Measurements from ENCODE around the gene FBXW11. TPM values are rescaled to one million over a fixed set of nuclear protein-coding genes. Genes with fewer than 3 reads are reported as not detected.
"Not testable (repeated sequence)": the region's sequence is repeated elsewhere in the genome, so short reads cannot be mapped to it uniquely, and the experiment has no call there.

FBXW11 gene
- total RNA-seq, 1 experiment from 2014 or later: 50.6 TPM

DNA sequence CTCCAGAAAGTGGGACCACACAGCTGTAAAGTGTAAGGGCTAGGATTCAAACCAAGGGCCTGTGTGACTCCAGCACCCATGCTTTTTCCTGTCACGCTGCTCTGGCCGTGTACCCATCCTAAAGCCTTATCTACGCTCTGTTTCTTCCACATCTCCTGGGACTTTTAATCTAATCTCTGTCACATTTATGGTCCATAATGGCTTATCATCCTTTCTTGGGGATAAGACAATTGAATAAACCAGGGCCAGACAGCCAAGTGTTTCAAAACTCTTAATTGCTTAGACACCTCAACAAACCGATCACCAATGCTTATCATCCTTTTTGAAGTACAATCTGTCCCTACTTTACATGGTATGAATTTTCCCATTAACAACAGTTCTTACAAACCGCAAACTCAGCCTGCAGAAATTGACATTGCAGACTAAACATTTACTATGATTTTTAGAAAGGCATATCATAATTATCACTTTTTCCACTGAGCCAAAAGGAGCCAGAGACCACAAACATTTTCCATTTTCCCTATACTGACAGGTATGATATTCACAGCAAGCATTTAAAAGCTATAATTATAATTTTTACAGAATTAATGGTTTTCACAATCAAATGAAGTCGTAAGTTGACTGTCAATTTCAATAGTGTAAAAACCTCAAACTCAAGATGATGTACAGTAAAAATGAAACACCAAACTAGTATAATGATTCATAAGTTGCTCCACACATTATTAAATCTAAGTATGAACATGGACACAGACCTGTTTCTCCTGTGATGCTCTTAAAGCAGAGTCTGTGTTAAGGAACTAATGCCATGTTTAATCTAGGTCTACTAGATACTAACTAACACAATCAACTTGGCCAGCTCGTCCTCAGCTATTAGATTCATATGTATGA is 99.5 kb downstream of the FBXW11 start:
- DNase-seq (ENCODE audit: low read depth, low spot score): no peak
- in situ Hi-C loops (cut with HindIII; ENCODE audit: low pct_unique_long_range_greater_than_20kb, low sequenced_read_pairs): no loop called here

DNA sequence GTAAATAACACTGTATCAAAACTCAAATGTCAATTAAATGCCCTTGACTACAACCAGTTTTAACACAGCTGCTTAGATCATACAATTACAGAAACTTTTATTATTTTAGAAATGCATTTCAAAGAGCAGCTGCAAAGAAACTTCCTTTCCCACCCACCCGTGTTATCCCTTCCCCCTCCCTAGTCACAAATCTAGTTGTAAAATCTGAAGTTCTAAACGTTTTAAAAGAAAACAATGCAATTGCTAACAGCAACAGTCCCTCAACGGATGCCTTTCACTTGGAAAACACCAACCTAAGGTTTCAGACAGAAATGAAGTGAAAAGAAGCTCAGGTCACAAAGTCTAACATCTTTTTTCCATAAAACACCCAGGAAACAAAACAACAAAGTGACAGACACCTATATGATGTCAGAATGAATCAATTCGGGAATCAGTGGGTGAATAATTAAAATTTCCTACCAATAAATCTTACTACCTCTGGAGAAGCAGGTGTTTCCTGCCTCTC is 100.3 kb downstream of the FBXW11 start:
- no peak for DNase-seq (ENCODE audit: low read depth, low spot score)
- in situ Hi-C loops (cut with HindIII; ENCODE audit: low pct_unique_long_range_greater_than_20kb, low sequenced_read_pairs): no loop called here

DNA sequence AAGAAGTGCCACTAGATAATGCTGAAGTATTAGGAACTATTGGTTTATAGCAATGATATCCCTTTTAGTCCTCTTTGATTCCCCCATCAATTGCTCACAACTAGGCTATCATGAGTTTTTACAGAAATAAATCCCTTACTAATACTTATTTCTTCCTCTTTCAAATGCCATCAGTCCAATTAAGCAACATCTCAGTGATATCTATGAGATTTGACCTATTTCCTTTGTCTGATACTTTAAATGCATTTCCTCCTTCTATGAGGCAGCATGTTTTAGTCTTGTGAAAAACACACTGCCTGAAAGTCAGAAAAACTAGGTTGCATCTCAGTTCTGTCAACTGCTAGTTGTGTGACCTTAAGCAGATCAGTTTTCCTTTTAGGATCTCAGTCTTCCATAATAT is 101.6 kb downstream of the FBXW11 start:
- no peak for DNase-seq (ENCODE audit: low read depth, low spot score)
- in situ Hi-C loops (cut with HindIII; ENCODE audit: low pct_unique_long_range_greater_than_20kb, low sequenced_read_pairs): no loop called here

DNA sequence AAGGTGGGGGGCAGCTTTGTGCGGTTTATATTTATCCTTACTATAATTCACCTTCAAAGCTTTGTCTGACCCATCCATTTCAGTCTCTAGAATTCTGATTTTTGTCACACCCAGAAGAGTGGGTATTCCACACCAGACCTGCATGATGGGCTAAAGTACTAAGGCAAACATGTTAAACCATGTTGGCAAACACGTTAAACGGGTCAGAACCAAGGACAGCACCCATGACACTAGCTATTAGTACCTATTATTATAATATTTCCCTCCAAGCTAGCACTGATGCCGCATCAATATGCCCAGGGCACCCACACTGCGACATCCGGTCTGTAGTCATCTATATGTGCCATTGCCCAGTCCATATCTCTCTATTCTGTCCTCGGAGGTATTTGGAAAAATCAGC is 104.7 kb downstream of the FBXW11 start:
- in situ Hi-C loops (cut with HindIII; ENCODE audit: low pct_unique_long_range_greater_than_20kb, low sequenced_read_pairs): no loop called here
- no peak for DNase-seq (ENCODE audit: low read depth, low spot score)

DNA sequence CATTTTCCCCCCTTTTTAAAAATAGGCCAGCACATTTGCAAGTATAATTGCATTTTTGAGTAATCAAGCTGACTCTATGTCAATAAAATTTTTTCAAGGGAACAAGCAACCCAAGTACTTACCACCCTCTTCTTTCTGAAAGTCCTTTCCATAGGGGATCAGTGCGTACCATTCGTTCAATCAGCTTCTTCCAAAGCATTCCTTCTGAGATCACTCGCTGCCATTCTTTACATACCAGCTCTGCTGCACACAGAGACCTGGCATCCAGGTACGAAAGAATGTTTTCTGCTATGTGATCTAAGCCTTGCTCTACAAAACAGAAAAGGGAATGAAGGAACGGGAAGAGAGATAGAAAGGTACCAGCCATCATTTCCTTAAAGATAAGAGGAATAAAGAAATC is 106.6 kb downstream of the FBXW11 start:
- in situ Hi-C loops (cut with HindIII; ENCODE audit: low pct_unique_long_range_greater_than_20kb, low sequenced_read_pairs): no loop called here
- DNase-seq (ENCODE audit: low read depth, low spot score): no peak

DNA sequence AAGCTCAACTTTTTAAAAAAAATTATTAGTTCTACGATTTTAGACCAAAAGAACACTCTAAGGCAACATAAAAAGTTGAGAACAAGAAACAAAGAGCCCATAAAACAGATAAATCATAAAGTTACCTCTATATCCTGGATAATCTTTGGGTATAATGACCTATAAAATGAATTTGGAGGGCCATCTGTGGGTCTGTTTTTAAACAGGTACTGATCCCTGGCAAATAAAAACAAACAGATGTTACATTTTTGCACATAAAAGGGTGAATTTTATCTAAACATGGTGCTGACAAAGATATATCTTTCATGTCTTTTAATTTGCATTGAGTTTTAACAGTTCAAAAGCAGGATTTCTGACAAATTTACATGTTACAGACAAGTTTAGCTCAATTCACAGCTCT is 107.6 kb downstream of the FBXW11 start:
- in situ Hi-C loops (cut with HindIII; ENCODE audit: low pct_unique_long_range_greater_than_20kb, low sequenced_read_pairs): no loop called here
- DNase-seq (ENCODE audit: low read depth, low spot score): no peak

DNA sequence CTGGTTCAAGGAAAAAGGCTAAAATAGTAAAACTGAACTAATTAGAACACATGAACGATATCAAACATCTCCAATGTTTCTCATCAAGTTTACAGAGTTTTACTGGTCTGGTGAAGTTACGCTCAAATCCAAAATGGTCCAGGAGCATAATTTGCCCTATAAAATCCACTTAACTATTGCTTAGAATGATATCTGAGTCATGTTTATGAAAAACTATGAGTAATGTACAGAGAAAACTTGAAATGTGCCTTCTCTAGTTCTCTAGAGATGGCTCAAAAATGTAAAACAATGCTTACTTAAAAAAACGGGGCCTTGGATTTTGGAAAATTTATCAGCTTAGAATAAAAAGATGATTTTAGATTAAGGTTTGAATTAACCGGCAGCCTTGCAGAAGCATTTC is 108.1 kb downstream of the FBXW11 start:
- no peak for DNase-seq (ENCODE audit: low read depth, low spot score)
- in situ Hi-C loops (cut with HindIII; ENCODE audit: low pct_unique_long_range_greater_than_20kb, low sequenced_read_pairs): no loop called here

DNA sequence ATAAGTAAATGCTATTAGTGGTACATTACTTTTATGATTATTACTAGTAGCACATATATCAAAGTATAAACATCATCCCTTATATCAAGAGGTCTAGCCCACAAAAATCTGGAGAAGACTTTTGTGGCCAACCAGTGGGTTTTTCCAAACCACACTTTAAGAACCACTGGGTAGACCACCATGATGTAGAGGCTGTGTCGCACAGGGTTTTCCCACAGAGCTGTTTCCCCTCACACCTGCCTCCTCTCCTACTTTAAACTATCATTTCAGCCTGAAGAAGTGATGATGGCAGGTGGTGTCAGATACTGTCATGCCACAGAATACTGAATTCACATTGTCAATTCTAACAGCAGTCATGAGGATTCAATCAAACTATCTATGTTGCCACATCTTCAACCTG is 109.2 kb downstream of the FBXW11 start:
- DNase-seq (ENCODE audit: low read depth, low spot score): no peak
- in situ Hi-C loops (cut with HindIII; ENCODE audit: low pct_unique_long_range_greater_than_20kb, low sequenced_read_pairs): no loop called here

DNA sequence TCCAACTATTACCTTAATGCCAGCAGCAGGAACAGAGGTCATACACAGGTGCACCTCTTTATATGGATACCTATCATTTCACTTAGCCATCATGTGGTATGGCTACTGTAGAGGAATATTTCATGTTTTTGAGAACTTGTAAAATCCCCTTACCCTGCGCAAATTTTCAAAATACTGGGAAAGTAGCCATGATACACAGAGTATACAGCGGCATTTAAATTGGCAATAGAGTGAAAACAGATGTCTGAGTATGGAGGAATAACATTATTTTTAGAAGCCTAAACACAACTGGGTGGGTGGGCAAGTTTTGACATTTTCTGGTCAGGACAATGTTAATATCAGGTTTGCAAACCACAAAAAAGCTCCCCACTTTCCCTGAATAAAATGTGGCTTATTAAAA is 111.4 kb downstream of the FBXW11 start:
- in situ Hi-C loops (cut with HindIII; ENCODE audit: low pct_unique_long_range_greater_than_20kb, low sequenced_read_pairs): no loop called here
- DNase-seq (ENCODE audit: low read depth, low spot score): no peak

DNA sequence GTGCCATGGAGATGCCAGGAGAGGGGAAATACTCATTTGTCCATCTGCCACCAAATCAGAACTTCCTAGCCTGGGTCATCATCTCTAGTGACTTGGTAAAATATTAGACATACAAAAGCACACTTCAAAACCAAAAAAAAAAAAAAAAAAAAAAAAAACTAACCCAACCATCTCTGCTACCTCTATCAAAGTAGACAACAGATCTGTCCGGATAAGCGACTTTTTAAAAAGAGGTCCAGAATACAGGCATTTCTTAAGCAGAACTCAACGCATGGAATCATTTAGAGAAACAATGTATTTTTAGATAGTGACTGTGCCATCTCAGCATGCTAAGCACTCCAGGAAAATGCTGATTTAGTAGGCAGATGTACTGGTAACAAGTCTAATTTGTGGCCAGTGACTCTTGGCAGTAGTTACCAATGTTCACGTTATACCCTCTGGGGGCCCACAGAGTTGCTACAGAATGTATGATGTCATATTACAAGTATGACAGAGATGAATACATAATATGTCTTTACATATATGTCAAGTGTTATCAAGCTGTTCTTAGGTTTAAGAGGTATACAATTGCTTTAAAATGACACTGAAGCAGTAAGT is 113.0 kb downstream of the FBXW11 start:
- in situ Hi-C loops (cut with HindIII; ENCODE audit: low pct_unique_long_range_greater_than_20kb, low sequenced_read_pairs): no loop called here
- no peak for DNase-seq (ENCODE audit: low read depth, low spot score)

DNA sequence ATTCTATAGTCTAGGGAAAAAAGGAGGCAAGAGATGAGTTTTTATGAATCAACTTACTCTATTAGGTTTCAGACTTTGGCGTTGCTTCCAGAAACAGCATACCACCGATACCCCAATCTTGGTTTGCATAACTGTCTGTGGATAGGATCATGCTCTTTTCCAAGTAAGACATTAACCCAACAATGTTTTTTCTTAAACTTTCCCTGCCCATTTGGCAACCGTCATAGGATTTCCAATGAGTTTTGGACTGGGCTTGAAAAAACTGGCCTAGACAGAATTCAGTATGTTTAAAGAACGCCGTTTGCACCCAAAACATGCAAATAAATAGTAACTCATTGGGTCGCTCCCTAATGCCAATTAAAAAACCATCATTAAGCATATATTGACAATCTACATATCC is 114.8 kb downstream of the FBXW11 start:
- in situ Hi-C loops (cut with HindIII; ENCODE audit: low pct_unique_long_range_greater_than_20kb, low sequenced_read_pairs): no loop called here
- no peak for DNase-seq (ENCODE audit: low read depth, low spot score)

DNA sequence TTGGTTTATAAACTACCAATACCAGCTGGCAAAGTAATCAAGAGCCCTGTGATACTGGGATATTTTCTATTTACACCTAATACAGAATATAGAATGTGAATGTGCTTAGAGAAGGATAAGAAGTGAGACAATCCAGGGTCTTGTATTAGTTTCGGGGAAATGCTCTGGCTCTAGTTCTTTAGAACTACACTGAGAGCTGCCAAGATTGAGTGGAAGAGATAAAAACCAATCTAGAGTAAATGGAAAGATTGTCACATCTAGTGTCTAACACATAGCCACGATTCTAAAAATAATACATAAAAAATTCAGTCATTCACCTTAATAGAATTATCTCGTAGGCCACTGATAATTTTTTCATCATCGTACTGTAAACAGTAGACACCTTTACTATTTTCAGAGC is 115.3 kb downstream of the FBXW11 start:
- DNase-seq (ENCODE audit: low read depth, low spot score): no peak
- in situ Hi-C loops (cut with HindIII; ENCODE audit: low pct_unique_long_range_greater_than_20kb, low sequenced_read_pairs): no loop called here

DNA sequence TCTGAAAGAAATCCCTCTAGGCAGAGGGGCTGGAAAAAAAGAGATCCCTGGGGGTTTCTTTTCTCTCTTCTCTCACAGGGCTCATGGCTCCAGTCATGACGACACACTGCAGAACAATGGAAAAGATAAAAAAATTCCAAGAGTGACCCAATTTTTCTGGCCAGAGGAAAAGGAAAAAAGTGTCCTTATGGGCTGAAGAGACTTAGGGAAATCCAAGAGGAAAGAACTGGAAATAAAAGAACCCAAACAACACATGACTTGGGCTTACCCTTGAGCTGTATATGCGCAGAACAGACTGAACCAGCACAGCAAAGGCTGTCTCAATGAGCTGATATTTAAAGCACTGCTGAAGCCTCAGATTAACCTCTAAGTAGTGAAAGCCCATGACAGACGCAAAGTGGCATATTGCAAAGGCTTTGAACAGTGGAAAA is 118.4 kb downstream of the FBXW11 start:
- in situ Hi-C loops (cut with HindIII; ENCODE audit: low pct_unique_long_range_greater_than_20kb, low sequenced_read_pairs): no loop called here
- DNase-seq (ENCODE audit: low read depth, low spot score): no peak

DNA sequence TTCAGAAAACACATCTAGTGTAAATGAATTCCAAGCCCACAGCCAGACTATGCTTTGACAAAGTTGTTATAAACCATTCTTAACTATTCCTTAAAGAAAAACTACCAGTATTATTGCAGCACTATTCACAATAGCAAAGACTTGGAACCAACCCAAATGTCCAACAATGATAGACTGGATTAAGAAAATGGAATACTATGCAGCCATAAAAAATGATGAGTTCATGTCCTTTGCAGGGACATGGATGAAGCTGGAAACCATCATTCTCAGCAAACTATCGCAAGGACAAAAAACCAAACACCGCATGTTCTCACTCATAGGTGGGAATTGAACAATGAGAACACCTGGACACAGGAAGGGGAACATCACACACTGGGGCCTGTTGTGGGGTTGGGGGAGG is 120.4 kb downstream of the FBXW11 start:
- DNase-seq (ENCODE audit: low read depth, low spot score); in situ Hi-C loops (cut with HindIII; ENCODE audit: low pct_unique_long_range_greater_than_20kb, low sequenced_read_pairs): not testable (repeated sequence)

DNA sequence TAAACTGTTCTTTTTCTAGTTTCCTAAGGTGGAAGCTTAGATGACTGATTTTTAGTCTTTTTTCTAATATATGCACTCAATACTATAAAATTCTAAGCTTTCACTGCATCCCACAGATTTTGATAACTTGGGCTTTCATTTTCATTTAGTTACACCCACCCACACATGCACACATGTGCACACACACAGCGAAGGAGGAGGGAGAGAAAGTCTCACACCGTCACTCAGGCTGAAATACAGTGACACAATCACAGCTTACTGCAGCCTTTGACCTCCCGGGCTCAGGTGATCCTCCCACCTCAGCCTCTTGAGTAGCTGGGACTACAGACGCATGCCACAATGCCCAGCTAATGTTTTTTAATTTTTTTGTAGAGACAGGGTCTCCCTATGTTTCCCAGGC is 124.3 kb downstream of the FBXW11 start:
- no peak for DNase-seq (ENCODE audit: low read depth, low spot score)
- in situ Hi-C loops (cut with HindIII; ENCODE audit: low pct_unique_long_range_greater_than_20kb, low sequenced_read_pairs): no loop called here

DNA sequence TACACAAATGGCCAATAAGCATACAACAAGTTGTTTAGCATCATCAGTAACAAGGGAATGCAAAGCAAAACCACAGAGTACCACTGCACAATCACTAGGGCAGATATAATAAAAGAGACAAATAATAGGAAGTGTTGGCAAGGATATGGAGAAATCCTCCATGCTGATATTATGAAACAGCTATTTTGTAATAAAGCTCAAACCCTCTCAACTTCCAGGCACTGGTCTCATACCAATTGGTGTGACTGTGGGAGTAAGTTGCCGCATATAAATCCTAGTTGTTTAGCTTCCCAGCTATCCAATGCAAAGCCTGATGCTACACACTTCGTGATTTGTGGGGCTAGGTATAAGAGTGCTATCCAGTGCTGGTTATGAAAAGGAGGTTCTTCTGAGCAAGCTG is 132.2 kb downstream of the FBXW11 start:
- in situ Hi-C loops (cut with HindIII; ENCODE audit: low pct_unique_long_range_greater_than_20kb, low sequenced_read_pairs): no loop called here

DNA sequence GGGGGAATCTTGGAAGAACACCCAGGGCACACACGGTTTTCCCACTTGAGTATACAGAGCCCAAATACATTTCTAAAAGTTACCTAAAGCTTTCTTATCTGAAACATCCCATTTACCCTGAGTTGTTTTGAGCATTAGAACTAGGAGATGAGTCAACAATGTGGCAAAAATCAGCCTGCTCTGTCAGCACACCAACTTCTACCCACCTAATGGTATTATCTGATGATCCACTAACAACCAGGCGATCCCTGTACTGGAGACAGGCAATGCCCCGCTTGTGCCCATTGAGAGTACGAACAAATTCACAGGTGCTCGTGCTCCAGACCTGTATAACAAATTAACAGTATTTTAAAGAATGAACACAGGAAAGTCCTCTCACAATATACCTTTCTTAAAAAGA is 133.8 kb downstream of the FBXW11 start:
- DNase-seq (ENCODE audit: low read depth, low spot score): no peak
- in situ Hi-C loops (cut with HindIII; ENCODE audit: low pct_unique_long_range_greater_than_20kb, low sequenced_read_pairs): no loop called here

More for the DNA sequence above, 132.2 kb downstream of the FBXW11 start:
- no peak for DNase-seq (ENCODE audit: low read depth, low spot score)

DNA sequence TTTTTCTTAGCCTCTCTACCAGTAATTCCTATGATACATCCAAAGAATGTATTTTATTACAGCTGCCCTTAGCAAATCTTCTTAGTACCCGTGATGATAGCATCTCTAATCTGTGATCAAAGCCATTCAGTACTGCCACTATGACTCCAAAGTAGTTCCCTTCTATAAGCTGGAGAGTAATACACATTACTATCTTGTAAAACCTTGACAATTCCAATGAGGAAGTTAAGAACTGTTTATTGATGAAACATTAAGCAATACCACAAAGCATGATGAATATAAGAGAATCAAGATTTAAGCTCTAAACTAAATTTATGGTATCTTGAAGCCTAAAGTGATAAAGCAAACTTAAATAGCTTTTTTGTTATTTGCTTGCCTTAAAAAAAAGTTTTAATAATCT is 134.7 kb downstream of the FBXW11 start:
- in situ Hi-C loops (cut with HindIII; ENCODE audit: low pct_unique_long_range_greater_than_20kb, low sequenced_read_pairs): no loop called here
- no peak for DNase-seq (ENCODE audit: low read depth, low spot score)

DNA sequence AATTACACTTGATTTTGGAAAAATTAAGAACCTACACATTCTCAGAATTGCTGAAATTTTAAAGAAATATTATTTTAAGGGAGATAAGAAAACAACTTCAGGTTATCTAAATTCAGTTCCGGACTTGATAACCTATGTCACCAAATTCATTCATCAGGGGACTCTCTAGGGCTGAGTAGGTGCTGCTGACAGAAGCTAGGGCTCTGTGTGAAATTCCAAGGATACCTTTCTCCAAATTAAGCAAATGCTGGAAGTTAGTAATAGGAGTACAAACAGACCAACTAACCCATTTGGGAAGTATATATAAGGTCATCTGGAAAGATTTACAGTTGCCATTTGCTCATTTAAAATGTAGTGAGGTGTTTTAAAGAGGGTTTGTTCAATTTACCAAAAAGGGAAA is 136.5 kb downstream of the FBXW11 start:
- in situ Hi-C loops (cut with HindIII; ENCODE audit: low pct_unique_long_range_greater_than_20kb, low sequenced_read_pairs): no loop called here
- no peak for DNase-seq (ENCODE audit: low read depth, low spot score)
